Progenitor cell of endocrine pancreas (in vitro differentiated cells): ENCODE data around the gene DNAAF8. TPM values are rescaled to one million over a fixed set of nuclear protein-coding genes. Genes with fewer than 3 reads are reported as not detected.

Experiments
- DNase-seq: peaks from one replicate; pipeline ENCODE4 v3.0.0; 2021; ENCODE audit warnings: low spot score; ENCODE audit not compliant: unreplicated experiment
- H3K27ac Mint-ChIP-seq: 2 replicates; pipeline ENCODE4 v1.8.0; 2021; ENCODE audit warnings: mild to moderate bottlenecking, moderate library complexity, mixed read lengths
- H3K27me3 Mint-ChIP-seq: 2 replicates; pipeline ENCODE4 v1.8.0; 2021; ENCODE audit warnings: mixed read lengths
- H3K36me3 Mint-ChIP-seq: 2 replicates; pipeline ENCODE4 v1.8.0; 2022; ENCODE audit warnings: mixed read lengths; ENCODE audit not compliant: insufficient read depth
- H3K4me1 Mint-ChIP-seq: 2 replicates; pipeline ENCODE4 v1.8.0; 2021; ENCODE audit warnings: low read depth, mixed read lengths
- H3K4me3 Mint-ChIP-seq: 2 replicates; pipeline ENCODE4 v1.8.0; 2021; ENCODE audit warnings: low read depth, mild to moderate bottlenecking, moderate library complexity, mixed read lengths
- H3K9me3 Mint-ChIP-seq: 2 replicates; pipeline ENCODE4 v1.8.0; 2021; ENCODE audit warnings: low read depth, mixed read lengths
- CTCF ChIP-seq: fragments of 200-600 bp; sonication (generic); IDR thresholded peaks from one replicate; pipeline ENCODE4 v1.5.0; 2021; ENCODE audit warnings: antibody characterized with exemption, mild to moderate bottlenecking; ENCODE audit not compliant: unreplicated experiment
- total RNA-seq: library from RNA; stranded (reverse); gene quantifications from 2 replicates; pipeline ENCODE4 v1.2.1, GENCODE V29; 2021

The DNAAF8 gene
- total RNA-seq, 1 donor from 2014 or later: 1.1 TPM

- H3K9me3 Mint-ChIP-seq: no peaks in the 10 kb centered on the region
- no peaks in the 10 kb centered on the region for H3K27me3 Mint-ChIP-seq
- DNase-seq: no peak
- H3K4me3 Mint-ChIP-seq: no peak overlapping the region
- H3K27ac Mint-ChIP-seq: no peak overlapping the region
- TF ChIP-seq CTCF: no peak
- H3K4me1 Mint-ChIP-seq: peaks cover 4% of the 10 kb centered on the region
- H3K36me3 Mint-ChIP-seq: peaks cover 2% of the 10 kb centered on the region
Observed at GRCh38 chr16:4798456-4798855, 64.1 kb downstream of the DNAAF8 start.

Other genes with a start within 250 kb of the DNAAF8 start
- gene CDIP1, start 195.8 kb upstream of the DNAAF8 start, total RNA-seq: 30.2 and 31.8 TPM in 2 replicates
- gene C16orf96, start 178.2 kb upstream of the DNAAF8 start, total RNA-seq: 1.2 and 1.7 TPM in 2 replicates
- gene UBALD1, start 119.6 kb upstream of the DNAAF8 start, total RNA-seq: 39.0 and 39.4 TPM in 2 replicates
- gene MGRN1, start 109.7 kb upstream of the DNAAF8 start, total RNA-seq: 104 and 105 TPM in 2 replicates
- 39.4 and 41.8 TPM in 2 replicates for gene NUDT16L1, start 41.0 kb upstream of the DNAAF8 start, total RNA-seq
- gene ANKS3, start 266 bp upstream of the DNAAF8 start, total RNA-seq: 45.0 and 45.3 TPM in 2 replicates
- 23.5 and 23.9 TPM in 2 replicates for gene ZNF500, start 32.6 kb downstream of the DNAAF8 start, total RNA-seq
- gene SEPTIN12, start 53.8 kb downstream of the DNAAF8 start, total RNA-seq: 0.78 TPM in 1 of 2 replicates, not detected in the other
- gene SMIM22, start 60.8 kb downstream of the DNAAF8 start, total RNA-seq: not detected in 2 replicates
- gene ROGDI, start 68.1 kb downstream of the DNAAF8 start, total RNA-seq: 43.6 and 44.1 TPM in 2 replicates
- 129 and 132 TPM in 2 replicates for gene GLYR1, start 112.8 kb downstream of the DNAAF8 start, total RNA-seq
- gene UBN1, start 112.9 kb downstream of the DNAAF8 start, total RNA-seq: 41.9 and 42.1 TPM in 2 replicates
- 62.7 and 64.1 TPM in 2 replicates for gene PPL, start 202.6 kb downstream of the DNAAF8 start, total RNA-seq
- gene SEC14L5, start 223.8 kb downstream of the DNAAF8 start, total RNA-seq: 1.8 and 2.1 TPM in 2 replicates